Measurements from ENCODE around the gene CYFIP2. TPM values are rescaled to one million over a fixed set of nuclear protein-coding genes. Genes with fewer than 3 reads are reported as not detected.

The CYFIP2 gene
- total RNA-seq, 1 experiment from 2014 or later = 95.3 TPM

DNA sequence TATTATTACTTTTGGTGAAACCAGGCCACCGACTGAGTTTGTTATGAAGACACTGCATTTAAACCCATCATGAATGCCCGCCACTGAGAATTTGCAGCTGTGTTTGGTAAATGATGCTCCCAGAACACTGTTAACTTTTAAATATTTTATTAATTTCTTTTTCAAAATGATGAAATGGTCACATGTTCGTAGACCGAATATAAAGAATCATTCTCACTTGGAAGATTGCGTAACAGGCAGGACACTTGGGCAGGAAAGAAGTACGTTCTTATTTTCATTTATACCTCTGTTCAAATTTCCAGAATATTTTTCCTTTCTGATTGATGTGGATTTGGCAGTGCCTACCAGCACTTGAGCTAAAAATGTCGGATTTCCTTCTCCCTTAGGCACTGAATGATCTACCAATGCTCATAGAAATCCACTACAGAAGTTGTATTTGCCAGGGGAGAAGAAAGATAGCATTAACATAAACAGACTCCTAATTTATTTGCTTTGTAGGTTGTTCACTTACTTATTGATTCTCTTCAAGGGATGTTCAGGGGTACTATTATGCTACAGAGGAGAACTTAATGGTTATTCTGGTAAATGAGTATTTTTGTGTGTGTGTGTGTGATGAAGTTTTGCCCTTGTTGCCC lies 13.8 kb downstream of the CYFIP2 start (continued):
- TF ChIP-seq, protein P1, sequence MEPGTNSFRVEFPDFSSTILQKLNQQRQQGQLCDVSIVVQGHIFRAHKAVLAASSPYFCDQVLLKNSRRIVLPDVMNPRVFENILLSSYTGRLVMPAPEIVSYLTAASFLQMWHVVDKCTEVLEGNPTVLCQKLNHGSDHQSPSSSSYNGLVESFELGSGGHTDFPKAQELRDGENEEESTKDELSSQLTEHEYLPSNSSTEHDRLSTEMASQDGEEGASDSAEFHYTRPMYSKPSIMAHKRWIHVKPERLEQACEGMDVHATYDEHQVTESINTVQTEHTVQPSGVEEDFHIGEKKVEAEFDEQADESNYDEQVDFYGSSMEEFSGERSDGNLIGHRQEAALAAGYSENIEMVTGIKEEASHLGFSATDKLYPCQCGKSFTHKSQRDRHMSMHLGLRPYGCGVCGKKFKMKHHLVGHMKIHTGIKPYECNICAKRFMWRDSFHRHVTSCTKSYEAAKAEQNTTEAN (CRISPR knock-in tag; IDR thresholded peaks at IDR 0.05) = no peak

DNA sequence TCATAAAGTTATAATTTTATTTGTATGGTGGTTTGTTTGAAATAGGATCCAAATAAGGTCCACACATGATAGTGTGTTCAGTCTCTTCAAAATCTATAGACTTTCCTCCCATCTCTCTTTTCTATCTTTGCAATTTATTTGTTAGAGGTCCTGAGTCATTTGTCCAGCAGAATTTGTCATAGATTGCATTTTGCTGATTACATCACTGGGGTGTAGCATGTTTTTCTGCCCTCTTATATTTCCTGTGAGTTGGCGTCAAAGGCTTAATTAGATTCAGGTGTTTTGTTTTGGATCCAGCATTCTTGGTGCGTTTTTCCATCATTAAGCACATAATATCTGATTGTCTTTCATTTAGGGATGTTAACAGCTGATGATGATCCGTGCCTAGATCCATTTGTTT lies 15.0 kb downstream of the CYFIP2 start:
- no peak for DNase-seq (ENCODE audit: low spot score)

More for the DNA sequence above, 15.0 kb downstream of the CYFIP2 start:
- no peak overlapping the region for H3K27ac Mint-ChIP-seq
- ChIA-PET CTCF (interaction anchor here (1.7 kb wide), 1 partner anchor 23 kb away, joined by 4 read pairs; no protein-coding TSS in a partner anchor), POLR2A (no interaction called here)
- no peaks in the 10 kb centered on the region for H3K9me3 Mint-ChIP-seq
- no peaks in the 10 kb centered on the region for H3K27me3 Mint-ChIP-seq (ENCODE audit: low read depth)
- H3K4me3 Mint-ChIP-seq = no peak overlapping the region
- H3K4me1 Mint-ChIP-seq = peaks cover 14% of the 10 kb centered on the region
- ATAC-seq = no peak
- TF ChIP-seq TEAD4 (CRISPR knock-in tag; IDR thresholded peaks at IDR 0.05) = no peak
- TF ChIP-seq ZNF671 (CRISPR knock-in tag; IDR thresholded peaks at IDR 0.05) = no peak
- TF ChIP-seq, protein P2, sequence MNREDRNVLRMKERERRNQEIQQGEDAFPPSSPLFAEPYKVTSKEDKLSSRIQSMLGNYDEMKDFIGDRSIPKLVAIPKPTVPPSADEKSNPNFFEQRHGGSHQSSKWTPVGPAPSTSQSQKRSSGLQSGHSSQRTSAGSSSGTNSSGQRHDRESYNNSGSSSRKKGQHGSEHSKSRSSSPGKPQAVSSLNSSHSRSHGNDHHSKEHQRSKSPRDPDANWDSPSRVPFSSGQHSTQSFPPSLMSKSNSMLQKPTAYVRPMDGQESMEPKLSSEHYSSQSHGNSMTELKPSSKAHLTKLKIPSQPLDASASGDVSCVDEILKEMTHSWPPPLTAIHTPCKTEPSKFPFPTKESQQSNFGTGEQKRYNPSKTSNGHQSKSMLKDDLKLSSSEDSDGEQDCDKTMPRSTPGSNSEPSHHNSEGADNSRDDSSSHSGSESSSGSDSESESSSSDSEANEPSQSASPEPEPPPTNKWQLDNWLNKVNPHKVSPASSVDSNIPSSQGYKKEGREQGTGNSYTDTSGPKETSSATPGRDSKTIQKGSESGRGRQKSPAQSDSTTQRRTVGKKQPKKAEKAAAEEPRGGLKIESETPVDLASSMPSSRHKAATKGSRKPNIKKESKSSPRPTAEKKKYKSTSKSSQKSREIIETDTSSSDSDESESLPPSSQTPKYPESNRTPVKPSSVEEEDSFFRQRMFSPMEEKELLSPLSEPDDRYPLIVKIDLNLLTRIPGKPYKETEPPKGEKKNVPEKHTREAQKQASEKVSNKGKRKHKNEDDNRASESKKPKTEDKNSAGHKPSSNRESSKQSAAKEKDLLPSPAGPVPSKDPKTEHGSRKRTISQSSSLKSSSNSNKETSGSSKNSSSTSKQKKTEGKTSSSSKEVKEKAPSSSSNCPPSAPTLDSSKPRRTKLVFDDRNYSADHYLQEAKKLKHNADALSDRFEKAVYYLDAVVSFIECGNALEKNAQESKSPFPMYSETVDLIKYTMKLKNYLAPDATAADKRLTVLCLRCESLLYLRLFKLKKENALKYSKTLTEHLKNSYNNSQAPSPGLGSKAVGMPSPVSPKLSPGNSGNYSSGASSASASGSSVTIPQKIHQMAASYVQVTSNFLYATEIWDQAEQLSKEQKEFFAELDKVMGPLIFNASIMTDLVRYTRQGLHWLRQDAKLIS (CRISPR knock-in tag; IDR thresholded peaks at IDR 0.05; ENCODE audit: borderline replicate concordance) = no peak
- TF ChIP-seq, protein P3, sequence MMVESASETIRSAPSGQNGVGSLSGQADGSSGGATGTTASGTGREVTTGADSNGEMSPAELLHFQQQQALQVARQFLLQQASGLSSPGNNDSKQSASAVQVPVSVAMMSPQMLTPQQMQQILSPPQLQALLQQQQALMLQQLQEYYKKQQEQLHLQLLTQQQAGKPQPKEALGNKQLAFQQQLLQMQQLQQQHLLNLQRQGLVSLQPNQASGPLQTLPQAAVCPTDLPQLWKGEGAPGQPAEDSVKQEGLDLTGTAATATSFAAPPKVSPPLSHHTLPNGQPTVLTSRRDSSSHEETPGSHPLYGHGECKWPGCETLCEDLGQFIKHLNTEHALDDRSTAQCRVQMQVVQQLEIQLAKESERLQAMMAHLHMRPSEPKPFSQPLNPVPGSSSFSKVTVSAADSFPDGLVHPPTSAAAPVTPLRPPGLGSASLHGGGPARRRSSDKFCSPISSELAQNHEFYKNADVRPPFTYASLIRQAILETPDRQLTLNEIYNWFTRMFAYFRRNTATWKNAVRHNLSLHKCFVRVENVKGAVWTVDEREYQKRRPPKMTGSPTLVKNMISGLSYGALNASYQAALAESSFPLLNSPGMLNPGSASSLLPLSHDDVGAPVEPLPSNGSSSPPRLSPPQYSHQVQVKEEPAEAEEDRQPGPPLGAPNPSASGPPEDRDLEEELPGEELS (CRISPR knock-in tag; IDR thresholded peaks at IDR 0.05) = no peak
- no peak for TF ChIP-seq HMGA2 (CRISPR knock-in tag; IDR thresholded peaks at IDR 0.05)
- TF ChIP-seq, protein P4, sequence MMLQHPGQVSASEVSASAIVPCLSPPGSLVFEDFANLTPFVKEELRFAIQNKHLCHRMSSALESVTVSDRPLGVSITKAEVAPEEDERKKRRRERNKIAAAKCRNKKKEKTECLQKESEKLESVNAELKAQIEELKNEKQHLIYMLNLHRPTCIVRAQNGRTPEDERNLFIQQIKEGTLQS (CRISPR knock-in tag; conservative IDR thresholded peaks at IDR 0.05) = no peak
- no peak for TF ChIP-seq KAT7 (CRISPR knock-in tag; IDR thresholded peaks at IDR 0.05; ENCODE audit: borderline replicate concordance)
- TF ChIP-seq GRHL2 (CRISPR knock-in tag; IDR thresholded peaks at IDR 0.05; ENCODE audit: insufficient replicate concordance, severe bottlenecking) = no peak
- TF ChIP-seq SOX15 (CRISPR knock-in tag; IDR thresholded peaks at IDR 0.05) = no peak
- no peak for TF ChIP-seq TP53 (CRISPR knock-in tag; IDR thresholded peaks at IDR 0.05)
- TF ChIP-seq, protein P5, sequence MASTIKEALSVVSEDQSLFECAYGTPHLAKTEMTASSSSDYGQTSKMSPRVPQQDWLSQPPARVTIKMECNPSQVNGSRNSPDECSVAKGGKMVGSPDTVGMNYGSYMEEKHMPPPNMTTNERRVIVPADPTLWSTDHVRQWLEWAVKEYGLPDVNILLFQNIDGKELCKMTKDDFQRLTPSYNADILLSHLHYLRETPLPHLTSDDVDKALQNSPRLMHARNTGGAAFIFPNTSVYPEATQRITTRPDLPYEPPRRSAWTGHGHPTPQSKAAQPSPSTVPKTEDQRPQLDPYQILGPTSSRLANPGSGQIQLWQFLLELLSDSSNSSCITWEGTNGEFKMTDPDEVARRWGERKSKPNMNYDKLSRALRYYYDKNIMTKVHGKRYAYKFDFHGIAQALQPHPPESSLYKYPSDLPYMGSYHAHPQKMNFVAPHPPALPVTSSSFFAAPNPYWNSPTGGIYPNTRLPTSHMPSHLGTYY (CRISPR knock-in tag; IDR thresholded peaks at IDR 0.05) = no peak
- TF ChIP-seq NFE2L1 (CRISPR knock-in tag; IDR thresholded peaks at IDR 0.05) = no peak
- TF ChIP-seq, protein P6, sequence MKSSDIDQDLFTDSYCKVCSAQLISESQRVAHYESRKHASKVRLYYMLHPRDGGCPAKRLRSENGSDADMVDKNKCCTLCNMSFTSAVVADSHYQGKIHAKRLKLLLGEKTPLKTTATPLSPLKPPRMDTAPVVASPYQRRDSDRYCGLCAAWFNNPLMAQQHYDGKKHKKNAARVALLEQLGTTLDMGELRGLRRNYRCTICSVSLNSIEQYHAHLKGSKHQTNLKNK (CRISPR knock-in tag; IDR thresholded peaks at IDR 0.05) = no peak
- TF ChIP-seq, protein P7, sequence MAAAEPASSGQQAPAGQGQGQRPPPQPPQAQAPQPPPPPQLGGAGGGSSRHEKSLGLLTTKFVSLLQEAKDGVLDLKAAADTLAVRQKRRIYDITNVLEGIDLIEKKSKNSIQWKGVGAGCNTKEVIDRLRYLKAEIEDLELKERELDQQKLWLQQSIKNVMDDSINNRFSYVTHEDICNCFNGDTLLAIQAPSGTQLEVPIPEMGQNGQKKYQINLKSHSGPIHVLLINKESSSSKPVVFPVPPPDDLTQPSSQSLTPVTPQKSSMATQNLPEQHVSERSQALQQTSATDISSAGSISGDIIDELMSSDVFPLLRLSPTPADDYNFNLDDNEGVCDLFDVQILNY (CRISPR knock-in tag; IDR thresholded peaks at IDR 0.05) = no peak
- no peak for TF ChIP-seq NR2C2 (CRISPR knock-in tag; IDR thresholded peaks at IDR 0.05)
- TF ChIP-seq EMX1 (CRISPR knock-in tag; IDR thresholded peaks at IDR 0.05) = no peak
- TF ChIP-seq MXD4 (CRISPR knock-in tag; IDR thresholded peaks at IDR 0.05; ENCODE audit: borderline replicate concordance) = no peak
- TF ChIP-seq, protein P8, sequence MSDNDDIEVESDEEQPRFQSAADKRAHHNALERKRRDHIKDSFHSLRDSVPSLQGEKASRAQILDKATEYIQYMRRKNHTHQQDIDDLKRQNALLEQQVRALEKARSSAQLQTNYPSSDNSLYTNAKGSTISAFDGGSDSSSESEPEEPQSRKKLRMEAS (CRISPR knock-in tag; IDR thresholded peaks at IDR 0.05) = no peak
- TF ChIP-seq, protein P9, sequence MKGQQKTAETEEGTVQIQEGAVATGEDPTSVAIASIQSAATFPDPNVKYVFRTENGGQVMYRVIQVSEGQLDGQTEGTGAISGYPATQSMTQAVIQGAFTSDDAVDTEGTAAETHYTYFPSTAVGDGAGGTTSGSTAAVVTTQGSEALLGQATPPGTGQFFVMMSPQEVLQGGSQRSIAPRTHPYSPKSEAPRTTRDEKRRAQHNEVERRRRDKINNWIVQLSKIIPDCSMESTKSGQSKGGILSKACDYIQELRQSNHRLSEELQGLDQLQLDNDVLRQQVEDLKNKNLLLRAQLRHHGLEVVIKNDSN (CRISPR knock-in tag; IDR thresholded peaks at IDR 0.05) = no peak
- no peak for TF ChIP-seq RORB (CRISPR knock-in tag; IDR thresholded peaks at IDR 0.05)
- H3K36me3 Mint-ChIP-seq = peaks cover 4% of the 10 kb centered on the region; the same call in 1 of the 2 replicates

Data from WTC11 (cell line).